Right kidney (tissue), 1 donor: Measurements from ENCODE around the gene STIM2.
"Not testable (repeated sequence)": the region's sequence is repeated elsewhere in the genome, so short reads cannot be mapped to it uniquely, and the experiment has no call there.

Experiments used
- DNase-seq: peaks from one replicate; pipeline ENCODE4 v3.0.0-alpha.2; 2016

STIM2 gene

DNA sequence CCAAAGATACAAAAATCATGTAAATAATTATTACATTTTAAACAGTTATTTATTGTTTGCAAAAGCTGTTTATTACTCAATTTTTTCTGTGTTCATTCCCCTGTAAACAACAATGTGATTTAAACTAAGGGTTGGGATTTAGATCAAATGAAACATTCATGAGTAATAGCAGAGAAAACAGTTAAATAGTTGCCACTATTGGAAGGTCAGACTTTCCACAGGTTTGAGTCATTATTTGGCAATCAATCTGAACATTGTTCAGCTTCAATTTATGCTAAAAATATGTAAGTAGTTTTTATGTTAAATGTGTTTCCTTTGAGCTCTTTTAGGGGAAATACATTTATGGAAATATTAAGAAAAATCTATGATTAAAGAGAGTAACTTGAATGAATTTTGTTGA is 144.9 kb downstream of the STIM2 start:
- no peak for DNase-seq

DNA sequence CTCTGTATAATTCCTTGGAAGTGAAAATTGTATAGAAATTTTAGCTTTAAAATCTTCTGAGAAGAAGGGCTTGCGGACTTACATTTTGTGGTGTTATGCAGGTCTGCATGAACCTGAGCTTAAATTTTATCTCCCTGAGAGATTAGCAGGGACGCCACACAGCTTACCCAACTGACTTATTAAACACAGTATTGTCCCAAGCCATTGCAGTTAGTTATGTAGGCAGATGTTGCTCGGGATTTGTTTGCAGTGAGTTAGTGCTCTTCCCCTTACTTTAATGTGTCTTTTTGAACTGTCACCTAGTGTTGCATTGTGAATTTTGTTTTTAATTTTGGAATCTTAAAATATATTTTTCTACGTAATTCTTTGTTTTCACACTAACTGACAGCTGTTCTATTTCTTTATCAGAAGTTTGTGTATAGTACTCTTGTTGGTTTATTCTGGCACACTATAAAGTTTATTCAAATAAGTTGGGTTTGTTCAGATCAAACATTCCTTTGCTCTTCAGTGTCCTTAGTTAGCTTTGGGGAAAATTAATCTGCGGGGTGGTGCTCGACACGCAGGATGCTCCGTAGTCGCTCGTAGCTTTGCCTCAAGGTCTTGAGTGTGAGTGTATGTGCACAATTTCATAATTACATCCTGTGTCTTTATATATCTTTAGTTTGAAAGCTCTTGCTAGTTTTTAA is 145.4 kb downstream of the STIM2 start:
- DNase-seq: no peak

DNA sequence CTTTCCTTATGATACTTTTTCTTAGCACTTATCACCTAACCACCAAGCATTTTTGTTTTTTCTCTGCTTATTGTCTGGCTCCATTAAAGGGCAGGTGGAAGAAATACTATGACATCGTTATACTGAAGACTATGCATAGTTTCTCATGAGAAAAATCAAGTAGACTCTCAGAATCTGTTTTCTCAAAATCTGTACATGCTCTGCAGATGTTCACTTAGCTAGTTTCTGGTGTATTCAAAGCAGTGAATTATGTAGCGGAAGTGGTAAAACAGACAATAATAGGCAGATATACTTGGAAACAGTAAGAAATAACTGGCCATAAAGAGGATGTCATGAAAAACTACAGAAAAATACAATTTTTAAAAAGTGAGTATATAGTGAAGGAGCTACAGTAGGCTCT is 146.0 kb downstream of the STIM2 start:
- no peak for DNase-seq

DNA sequence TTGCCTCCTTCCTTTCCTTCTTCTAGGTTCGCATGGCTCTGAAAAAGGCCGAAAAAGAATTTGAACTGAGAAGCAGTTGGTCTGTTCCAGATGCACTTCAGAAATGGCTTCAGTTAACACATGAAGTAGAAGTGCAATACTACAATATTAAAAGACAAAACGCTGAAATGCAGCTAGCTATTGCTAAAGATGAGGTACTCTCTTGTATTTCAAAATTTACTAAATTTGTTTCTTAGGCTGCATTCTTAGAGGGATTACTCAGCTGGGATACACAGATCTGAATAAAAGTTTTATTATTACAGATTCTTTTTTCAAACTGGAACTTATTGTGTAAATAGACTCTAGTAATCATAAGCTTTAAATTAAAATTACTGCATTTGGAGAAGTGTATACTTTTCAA is 146.9 kb downstream of the STIM2 start:
- DNase-seq: no peak

DNA sequence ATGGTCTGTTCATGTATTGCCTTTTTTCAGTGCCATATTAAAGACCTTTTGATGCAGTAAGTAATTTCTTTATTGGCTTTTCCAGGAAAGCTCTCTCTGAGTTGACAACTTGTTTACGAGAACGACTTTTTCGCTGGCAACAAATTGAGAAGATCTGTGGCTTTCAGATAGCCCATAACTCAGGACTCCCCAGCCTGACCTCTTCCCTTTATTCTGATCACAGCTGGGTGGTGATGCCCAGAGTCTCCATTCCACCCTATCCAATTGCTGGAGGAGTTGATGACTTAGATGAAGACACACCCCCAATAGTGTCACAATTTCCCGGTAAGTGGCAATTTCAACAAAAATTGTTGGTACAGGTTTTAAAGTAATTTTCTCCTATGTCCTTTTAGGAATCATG is 148.0 kb downstream of the STIM2 start:
- no peak for DNase-seq

DNA sequence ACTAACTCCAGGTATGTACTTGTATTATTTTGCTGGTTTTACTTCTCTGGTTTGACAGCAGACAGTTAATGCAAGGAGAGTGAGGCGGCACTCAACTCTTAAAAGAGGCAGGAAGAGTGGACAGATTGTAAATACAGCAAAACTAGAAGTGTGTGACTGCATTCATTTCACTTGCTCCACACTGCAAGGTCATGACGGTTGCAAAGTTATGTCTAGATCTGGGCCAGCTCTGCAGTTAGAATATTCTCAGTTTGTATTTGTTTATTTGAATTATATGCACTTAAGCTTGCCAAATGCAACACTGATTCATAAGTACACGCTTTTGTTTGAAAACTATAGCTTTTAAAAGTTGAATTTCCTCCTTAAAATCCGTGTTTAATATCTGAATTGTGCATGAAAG is 148.9 kb downstream of the STIM2 start:
- no peak for DNase-seq

DNA sequence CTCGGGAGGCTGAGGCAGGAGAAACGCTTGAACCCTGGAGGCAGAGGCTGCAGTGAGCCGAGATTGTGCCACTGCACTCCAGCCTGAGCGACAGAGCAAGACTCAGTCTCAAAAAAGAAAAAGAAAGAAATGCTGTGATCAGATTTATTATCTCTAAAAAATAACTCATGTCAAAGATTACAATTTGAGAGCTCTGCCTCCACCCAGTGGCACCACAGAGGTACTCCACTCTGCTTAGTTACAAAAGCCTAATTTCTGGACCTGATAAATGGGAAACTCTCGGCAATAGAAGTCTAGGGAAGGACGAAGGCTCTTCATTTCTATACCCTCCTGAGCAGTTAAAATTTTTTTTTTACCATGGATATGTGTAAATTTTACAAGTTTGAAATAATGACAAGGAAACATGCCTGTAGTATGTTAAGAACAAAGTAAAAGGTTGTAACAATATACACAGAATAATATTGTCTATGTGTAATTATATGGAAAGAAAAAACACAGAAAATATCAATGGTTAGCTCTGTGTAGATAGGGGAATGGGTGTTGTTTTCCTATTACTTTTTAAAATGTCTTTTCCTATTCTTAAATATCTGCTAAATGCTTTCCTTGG is 149.8 kb downstream of the STIM2 start:
- DNase-seq: no peak

DNA sequence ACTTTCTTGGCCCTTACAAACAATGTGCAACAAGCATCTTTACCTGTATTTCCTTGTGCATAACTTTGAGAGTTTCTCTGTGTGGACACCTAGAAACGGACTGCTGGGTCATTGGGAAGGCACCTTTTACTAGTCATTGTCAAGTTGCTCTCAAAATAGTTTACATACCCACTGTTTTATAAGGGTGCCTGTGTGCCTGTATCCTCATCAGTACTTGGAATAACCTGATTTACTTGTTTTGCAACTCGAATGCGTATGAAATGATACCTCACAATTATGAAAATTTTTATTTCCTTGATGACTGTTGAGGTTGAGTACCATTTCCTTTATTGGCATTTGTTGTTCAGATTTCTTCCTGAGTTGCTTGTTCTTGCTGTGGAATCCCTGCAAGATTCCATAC is 150.8 kb downstream of the STIM2 start:
- no peak for DNase-seq

DNA sequence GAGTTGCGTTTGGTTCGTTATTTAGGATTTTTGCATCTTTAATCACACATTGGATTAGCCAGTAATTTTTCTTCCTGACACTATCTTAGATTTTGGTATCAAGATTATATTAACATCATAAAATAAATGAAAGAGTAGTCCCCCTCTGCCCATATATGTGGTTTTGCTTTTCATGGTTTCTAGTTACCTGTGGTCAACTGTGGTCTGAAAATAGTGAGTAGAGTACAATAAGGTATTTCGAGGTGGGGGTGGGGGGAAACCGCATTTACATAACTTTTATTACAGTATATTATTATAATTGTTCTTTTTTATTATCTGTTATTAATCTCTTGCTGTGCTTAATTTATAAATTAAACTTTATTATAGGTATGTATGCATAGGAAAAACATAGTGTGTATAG is 152.4 kb downstream of the STIM2 start:
- DNase-seq: no peak

DNA sequence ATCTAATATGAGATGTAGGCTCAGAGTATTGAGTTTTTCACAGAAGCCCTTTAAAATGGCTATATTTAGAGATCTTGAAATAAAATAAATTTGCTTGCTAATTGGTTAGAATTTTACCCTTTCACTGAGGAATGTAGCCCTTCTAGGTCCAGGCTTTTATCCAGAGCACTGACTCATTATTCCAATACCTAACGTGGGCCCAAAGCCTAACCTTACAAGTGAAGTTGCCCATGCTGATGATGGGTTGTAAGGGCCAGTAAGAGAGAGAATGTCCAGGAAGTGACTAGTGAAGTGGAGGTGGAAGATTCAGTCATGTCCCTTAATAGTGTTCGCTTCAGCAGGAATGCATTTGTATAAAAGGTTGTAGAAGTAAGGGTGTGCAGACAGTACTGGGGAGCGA is 155.9 kb downstream of the STIM2 start:
- DNase-seq: no peak

DNA sequence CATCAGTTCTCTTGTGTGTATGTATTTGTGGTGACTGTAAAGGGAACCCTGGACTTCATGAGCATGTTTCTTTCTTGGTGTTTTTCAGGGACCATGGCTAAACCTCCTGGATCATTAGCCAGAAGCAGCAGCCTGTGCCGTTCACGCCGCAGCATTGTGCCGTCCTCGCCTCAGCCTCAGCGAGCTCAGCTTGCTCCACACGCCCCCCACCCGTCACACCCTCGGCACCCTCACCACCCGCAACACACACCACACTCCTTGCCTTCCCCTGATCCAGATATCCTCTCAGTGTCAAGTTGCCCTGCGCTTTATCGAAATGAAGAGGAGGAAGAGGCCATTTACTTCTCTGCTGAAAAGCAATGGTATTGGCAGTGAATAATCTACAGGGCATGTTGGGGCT is 157.0 kb downstream of the STIM2 start:
- DNase-seq: no peak

DNA sequence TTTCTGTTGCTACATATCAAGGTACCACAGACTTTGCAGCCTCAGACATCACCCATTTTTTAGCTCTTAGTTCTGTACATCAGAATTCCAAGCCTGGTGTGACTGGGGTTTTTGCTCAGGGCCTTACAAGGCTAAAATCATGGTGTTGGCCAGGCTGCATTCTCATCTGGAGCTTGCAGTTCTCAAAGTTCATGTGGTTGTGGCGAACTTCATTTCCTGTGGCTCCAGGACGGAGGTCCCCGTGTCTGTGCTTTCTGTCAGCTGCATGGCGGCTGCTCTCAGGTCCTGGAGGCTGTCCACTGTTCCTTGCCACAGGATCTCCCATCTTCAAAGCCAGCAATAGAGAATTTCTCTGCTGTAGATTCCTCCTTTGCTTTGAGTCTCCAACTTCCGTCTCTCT is 157.4 kb downstream of the STIM2 start:
- DNase-seq: no peak

DNA sequence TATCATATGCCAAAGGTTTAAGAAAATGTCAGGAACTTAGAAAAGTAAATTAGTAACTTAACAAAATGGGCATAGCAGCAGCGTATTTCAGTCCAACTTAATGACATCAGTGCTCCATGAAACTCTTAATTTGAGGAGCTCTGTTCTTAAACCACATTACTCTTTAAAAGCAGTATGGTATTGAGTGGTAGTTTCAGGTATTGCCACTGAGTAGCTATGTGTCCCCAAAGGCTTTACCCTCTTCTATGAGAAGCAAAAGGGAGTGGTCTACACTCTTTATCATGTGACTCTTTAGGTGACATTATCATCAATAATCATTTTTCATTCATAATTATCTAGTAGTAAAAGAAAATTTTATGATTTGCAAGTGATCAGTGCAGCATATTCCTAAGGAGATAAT is 158.3 kb downstream of the STIM2 start:
- no peak for DNase-seq

DNA sequence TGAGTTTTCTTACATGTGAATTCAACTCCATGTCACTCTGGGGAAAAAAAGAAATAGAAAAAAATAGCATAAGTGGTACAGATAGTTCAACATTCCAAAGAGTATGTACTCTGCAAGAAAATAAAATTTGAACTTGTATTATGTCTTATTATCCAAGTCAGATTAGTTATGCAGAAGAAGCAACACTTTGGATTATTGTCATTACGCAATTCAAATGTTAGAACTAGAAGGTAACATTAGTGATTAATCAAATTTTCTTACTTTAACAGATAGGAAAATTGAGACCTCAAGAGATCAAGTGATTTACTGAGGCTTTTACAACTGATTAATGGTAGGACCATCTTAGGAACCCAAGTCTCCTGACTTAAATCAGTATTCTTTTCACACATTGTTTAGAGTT is 159.1 kb downstream of the STIM2 start:
- no peak for DNase-seq

DNA sequence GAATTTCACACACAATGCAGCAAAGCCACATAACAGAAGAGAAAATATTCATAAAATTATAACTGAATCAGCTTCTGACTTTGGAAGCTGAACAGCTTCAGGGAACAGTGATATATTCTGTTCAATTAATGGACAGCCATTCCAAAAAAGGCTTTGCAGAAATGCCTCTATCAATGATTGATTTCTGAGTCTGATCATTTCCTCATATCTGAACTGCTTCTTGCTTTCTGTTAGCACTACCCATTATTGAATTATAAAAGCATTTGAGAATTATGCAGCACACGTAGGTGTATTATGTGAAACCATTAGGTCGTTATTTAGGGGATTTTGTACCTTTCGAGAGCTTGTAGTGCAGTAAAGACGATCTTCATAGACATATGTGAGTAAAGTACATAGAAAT is 159.6 kb downstream of the STIM2 start:
- DNase-seq: no peak

DNA sequence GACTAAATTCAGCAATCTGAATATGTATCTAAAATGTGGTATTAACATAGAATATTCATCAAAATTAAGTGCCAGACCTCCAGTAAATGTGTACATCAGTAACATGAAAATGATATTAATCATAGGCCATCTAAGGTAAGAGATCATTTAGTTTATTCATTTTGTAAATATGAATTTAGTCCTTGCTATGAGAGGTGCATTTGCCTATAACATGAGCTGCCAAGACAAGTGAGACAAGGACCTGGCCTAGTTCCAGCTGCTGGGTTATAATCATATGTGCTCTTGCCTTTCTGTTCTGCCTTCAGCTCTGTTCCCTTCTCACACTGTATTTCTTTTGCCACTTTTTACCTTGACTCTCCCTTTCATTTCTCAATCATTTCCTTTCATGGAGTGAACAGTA is 160.0 kb downstream of the STIM2 start:
- DNase-seq: no peak

DNA sequence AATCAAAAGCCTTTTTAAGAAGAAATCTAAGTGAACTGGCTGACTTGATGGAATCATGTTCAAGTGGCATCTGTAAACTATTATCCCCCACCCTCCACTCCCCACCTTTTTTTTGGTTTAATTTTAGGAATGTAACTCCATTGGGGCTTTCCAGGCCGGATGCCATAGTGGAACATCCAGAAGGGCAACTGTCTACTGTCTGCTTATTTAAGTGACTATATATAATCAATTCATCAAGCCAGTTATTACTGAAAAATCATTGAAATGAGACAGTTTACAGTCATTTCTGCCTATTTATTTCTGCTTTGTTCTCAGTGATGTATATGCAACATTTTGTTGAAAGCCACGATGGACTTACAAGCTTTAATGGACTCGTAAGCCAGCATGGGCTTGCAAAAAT is 162.3 kb downstream of the STIM2 start:
- no peak for DNase-seq

DNA sequence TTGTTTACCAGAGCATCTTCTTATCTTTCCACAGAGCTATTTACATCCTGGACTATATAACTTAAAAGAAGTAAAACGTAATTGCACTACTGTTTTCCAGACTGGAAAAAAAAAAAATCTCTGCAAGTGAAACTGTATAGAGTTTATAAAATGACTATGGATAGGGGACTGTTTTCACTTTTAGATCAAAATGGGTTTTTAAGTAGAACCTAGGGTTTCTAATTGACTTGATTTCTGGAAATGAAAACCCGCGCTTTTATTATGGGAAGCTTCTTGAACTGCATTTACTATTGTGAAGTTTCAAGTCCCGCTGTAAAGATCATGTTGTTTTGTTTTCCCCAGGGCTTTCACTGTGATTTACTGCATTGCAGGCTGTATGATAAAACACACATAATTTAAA is 162.7 kb downstream of the STIM2 start:
- no peak for DNase-seq

DNA sequence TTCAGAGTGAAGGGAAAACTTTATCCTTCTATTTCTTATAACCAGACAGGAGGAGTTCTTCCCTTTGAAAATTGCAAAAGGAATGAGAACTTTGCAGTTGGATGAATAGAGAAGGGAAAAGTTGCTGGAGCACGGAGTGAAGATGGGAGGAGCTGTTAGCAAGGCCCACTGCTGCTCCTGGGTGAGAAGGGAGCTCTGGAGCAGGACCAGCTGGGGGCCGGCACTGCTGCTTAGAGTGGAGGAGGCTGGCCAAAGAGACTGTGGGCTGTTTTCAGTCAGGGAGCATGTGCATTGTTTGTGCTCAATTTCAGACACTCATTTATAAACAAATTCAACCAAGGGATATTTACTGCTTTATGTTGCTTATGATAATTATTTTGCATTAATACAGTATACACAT is 164.2 kb downstream of the STIM2 start:
- no peak for DNase-seq

DNA sequence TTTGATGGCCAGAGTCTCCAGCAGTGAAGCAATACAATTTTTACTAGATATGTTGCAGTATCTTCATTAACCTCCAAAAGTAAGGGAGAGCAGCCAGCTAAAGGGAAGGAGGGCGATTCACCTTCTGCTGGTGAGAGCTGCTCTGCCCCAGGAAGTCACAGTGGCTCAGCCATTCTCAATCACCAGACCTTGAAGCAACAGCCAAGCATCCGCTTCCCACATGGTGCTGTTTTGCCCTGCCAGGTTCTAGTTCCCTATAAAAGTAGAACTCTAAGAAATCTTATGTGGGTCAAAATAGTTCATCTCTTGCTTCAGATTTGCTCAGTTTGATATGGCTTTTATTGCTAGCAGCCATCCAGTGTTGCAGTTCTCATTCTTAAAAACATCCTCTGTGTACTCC is 166.8 kb downstream of the STIM2 start:
- no peak for DNase-seq

DNA sequence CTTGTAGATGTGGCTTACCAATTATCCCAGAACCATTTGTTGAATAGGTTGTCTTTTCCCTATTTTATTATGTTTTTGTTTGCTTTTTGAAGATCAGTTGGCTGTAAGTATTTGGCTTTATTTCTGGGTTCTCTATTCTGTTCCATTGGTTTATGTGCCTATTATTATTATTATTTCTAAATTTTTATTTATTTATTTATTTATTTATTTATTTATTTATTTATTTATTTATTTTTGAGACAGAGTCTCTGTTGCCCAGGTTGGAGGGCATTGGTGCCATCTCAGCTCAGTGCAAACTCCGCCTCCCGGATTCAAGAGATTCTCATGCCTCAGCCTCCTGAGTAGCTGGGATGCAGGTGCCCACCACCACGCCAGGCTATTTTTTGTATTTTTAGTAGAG is 174.5 kb downstream of the STIM2 start:
- DNase-seq: not testable (repeated sequence)

DNA sequence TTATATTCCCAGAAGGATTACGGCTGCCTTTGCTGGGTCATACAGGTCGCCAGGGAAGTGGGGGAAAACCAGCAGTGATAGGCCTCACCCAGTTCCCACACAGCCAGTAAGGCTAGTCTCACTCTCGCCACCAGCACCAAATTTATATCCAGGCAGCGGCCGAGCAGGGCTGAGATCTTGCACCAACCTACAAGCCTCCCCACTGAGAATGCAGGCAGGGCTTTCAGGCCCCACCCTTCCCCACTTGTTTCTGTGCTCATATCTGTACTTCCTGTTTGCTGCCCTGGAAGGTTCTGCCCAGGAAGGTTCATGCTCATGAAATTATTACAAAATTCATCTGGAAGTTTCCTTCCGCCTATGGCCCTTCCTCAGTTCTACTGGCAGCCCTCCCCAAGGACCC is 179.7 kb downstream of the STIM2 start:
- no peak for DNase-seq

DNA sequence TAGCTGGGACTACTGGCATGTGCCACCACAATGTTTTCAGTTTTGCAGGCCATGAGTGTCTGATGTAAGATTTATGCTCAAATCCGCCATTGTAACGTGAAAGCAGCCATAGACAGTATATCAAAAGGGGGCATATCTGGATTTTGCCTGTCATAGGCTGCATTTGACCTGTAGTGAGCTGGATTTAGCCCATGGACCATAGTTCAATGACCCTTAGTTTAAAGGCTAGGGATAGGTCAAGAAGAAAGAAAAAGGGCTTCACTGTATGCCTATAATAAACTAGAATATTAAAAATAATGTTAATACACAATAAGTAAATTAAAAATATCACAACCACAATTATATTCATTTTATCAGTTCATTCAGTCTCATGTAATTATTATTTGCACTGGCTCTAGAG is 181.8 kb downstream of the STIM2 start:
- DNase-seq: no peak

DNA sequence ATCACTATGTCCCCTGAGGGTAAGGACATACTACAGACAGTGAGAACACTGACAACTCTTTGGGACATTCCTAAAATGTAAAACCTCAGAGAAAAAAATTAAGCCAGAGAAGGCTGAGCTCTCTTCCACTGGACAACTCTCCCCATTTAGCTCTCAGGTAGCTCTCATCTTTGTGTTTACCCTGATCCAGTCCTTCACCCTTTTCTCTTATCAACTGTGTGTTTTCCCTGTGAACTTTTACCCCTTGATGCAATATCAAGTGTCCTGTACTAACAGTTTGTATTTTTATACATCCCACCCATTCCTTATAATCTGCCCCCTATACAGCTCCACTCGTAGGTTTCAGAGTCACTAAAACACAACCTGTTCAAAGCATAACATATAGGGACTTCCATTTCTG is 182.6 kb downstream of the STIM2 start:
- no peak for DNase-seq

DNA sequence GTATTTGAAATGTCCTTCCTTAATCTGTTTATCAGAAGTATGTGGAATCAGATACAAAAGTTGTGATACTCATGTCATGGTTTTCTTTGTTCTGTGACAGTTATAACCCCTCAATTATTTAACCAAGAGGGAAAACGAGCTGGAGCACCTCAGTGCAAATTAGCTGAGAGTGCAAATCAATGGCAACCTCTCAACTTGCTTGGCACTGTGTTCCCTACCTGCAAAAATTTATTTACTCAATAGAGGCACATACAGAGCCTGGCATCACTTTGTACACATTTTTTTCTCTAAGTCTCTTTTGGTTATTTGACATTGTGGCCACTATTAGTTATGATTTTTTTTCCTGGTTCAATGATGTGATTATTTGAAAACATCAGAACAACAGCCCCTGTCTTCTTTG is 186.2 kb downstream of the STIM2 start:
- no peak for DNase-seq
